Ascending aorta (tissue), 2 donors: ENCODE measurements around the gene PAOX. TPM values are rescaled to one million over a fixed set of nuclear protein-coding genes. Genes with fewer than 3 reads are reported as not detected.
"Not testable (repeated sequence)": the region's sequence is repeated elsewhere in the genome, so short reads cannot be mapped to it uniquely, and the experiment has no call there.

Source experiments
- DNase-seq, 2 donors: peaks; one replicate each; pipeline ENCODE4 v3.0.0-alpha.2; 2019; ENCODE audit warnings: low spot score in 2 of 2
- H3K27ac ChIP-seq, 2 donors: fragments of 200-600 bp; sonication (generic); one replicate each; pipeline ENCODE4 v1.5.1; 2016 to 2017; ENCODE audit warnings: mild to moderate bottlenecking in 1 of 2
- H3K27me3 ChIP-seq: fragments of 200-600 bp; sonication (generic); one replicate; pipeline ENCODE4 v1.5.1; 2017
- H3K36me3 ChIP-seq, 2 donors: fragments of 200-600 bp; sonication (generic); one replicate each; pipeline ENCODE4 v1.5.1; 2016
- H3K4me1 ChIP-seq, 2 donors: fragments of 200-600 bp; sonication (generic); one replicate each; pipeline ENCODE4 v1.5.1; 2016 to 2017; ENCODE audit warnings: mild to moderate bottlenecking in 1 of 2
- H3K4me3 ChIP-seq, 2 donors: fragments of 200-600 bp; sonication (generic); one replicate each; pipeline ENCODE4 v1.5.1; 2016 to 2017; ENCODE audit warnings: mild to moderate bottlenecking in 1 of 2
- H3K9me3 ChIP-seq, 2 donors: fragments of 200-600 bp; sonication (generic); one replicate each; pipeline ENCODE4 v1.5.1; 2016
- CTCF ChIP-seq, 3 experiments: fragments of 200-600 bp in 2 of 3; fragments of 450-650 bp in 1 of 3; sonication (generic) in 2 of 3; IDR thresholded peaks; one replicate each; pipeline ENCODE4 v1.5.1; 2016 to 2019; ENCODE audit warnings: antibody characterized with exemption in 3 of 3, mild to moderate bottlenecking in 1 of 3, moderate library complexity in 1 of 3
- intact Hi-C: fragments of 100-400 bp; cut with DNase I; formaldehyde crosslinking; loops from one replicate; pipeline ENCODE4 v1.15.1; 2023
- total RNA-seq: library from RNA; depleted of rRNA; stranded (reverse); fragments of >200 nt; gene quantifications from one replicate; pipeline ENCODE4 v1.1.0, GENCODE V29; 2016

PAOX gene
- total RNA-seq, 1 donor from 2014 or later = 1.4 TPM

- intact Hi-C loops = loop anchor here (1.0 to 10.0 kb wide), 5 partner anchors 15 to 1069 kb away; partner anchors contain the start of genes FUOM, MTG1, STK32C and TUBGCP2
- H3K9me3 ChIP-seq = no peaks in the 10 kb centered on the region
- no peak for TF ChIP-seq CTCF (IDR thresholded peaks at IDR 0.05)
- no peaks in the 10 kb centered on the region for H3K27me3 ChIP-seq
- peaks cover 4 to 12% of the 10 kb centered on the region in 2 donors for H3K4me1 ChIP-seq
- DNase-seq = peak; percentile 83 to 97
- peaks cover 12 to 24% of the 10 kb centered on the region in 2 donors for H3K36me3 ChIP-seq
- H3K4me3 ChIP-seq = peak within 1 kb of the TSS; percentile 66 to 92
- H3K27ac ChIP-seq = peak within 1 kb of the TSS; percentile 73 to 88
These were observed 5.6 kb upstream of the PAOX start, which contains the start of gene ECHS1 for GRCh38 chr10:133373174-133374090. ECHS1 (minus strand) TSS chr10:133373354; CDS start chr10:133373333, 21 bp downstream.

GRCh38 chr10:133375357-133376115, 3.5 kb upstream of the PAOX start:
- H3K4me3 ChIP-seq = no peak overlapping the region
- H3K9me3 ChIP-seq = no peaks in the 10 kb centered on the region
- intact Hi-C loops = loop anchor here (5.0 to 10.0 kb wide), 3 partner anchors 113 to 1473 kb away; partner anchors contain the start of genes PPP2R2D and STK32C
- no peak overlapping the region for H3K27ac ChIP-seq
- peaks cover 0 to 3% of the 10 kb centered on the region in 2 donors for H3K36me3 ChIP-seq
- no peak for TF ChIP-seq CTCF (IDR thresholded peaks at IDR 0.05)
- DNase-seq = no peak
- H3K4me1 ChIP-seq = peaks cover 4 to 18% of the 10 kb centered on the region in 2 donors
- H3K27me3 ChIP-seq = no peaks in the 10 kb centered on the region

GRCh38 chr10:133376183-133376582, 2.9 kb upstream of the PAOX start:
- peaks cover 4 to 18% of the 10 kb centered on the region in 2 donors for H3K4me1 ChIP-seq
- not testable (repeated sequence) for DNase-seq, H3K4me3 ChIP-seq, H3K27me3 ChIP-seq, H3K27ac ChIP-seq, H3K36me3 ChIP-seq, H3K9me3 ChIP-seq
- intact Hi-C loops = loop anchor here (5.0 to 10.0 kb wide), 3 partner anchors 114 to 1474 kb away; partner anchors contain the start of genes PPP2R2D and STK32C

GRCh38 chr10:133377025-133377817, 1.8 kb upstream of the PAOX start:
- Histone ChIP-seq H3K9me3 (no peaks in the 10 kb centered on the region), H3K27me3 (no peaks in the 10 kb centered on the region), H3K4me1 (peaks cover 4 to 18% of the 10 kb centered on the region in 2 donors), H3K4me3 (no peak overlapping the region), H3K36me3 (no peaks in the 10 kb centered on the region), H3K27ac (peak overlapping the region in 1 of 2 donors; percentile 61)
- no peak for TF ChIP-seq CTCF (IDR thresholded peaks at IDR 0.05)
- intact Hi-C loops = loop anchor here (5.0 to 10.0 kb wide), 3 partner anchors 115 to 1475 kb away; partner anchors contain the start of genes PPP2R2D and STK32C
- DNase-seq = no peak

GRCh38 chr10:133377818-133378250, 1.2 kb upstream of the PAOX start:
- no peaks in the 10 kb centered on the region for H3K27me3 ChIP-seq
- peak overlapping the region; percentile 87 to 98 for H3K4me3 ChIP-seq
- H3K27ac ChIP-seq = peak overlapping the region; percentile 61 to 82
- H3K4me1 ChIP-seq = peaks cover 4 to 13% of the 10 kb centered on the region in 2 donors
- DNase-seq = no peak
- intact Hi-C loops = loop anchor here (2.0 to 10.0 kb wide), 4 partner anchors 116 to 1476 kb away; partner anchors contain the start of genes LRRC27, PPP2R2D and STK32C
- TF ChIP-seq CTCF (IDR thresholded peaks at IDR 0.05) = no peak
- no peaks in the 10 kb centered on the region for H3K36me3 ChIP-seq
- no peaks in the 10 kb centered on the region for H3K9me3 ChIP-seq
